Effector memory CD4-positive, alpha-beta T cell (primary cell): ENCODE data around the gene CCDC27.

Source experiments
- DNase-seq, 3 donors: peaks; one replicate each; pipeline ENCODE4 v3.0.0-alpha.2; 2020
- H3K27ac ChIP-seq: 2 replicates; pipeline ENCODE4 v1.7.0; 2013; ENCODE audit warnings: mild to moderate bottlenecking, low read length, moderate library complexity; ENCODE audit not compliant: insufficient read depth, poor library complexity, severe bottlenecking
- H3K27me3 ChIP-seq: replicated peaks from 2 replicates; pipeline ENCODE4 v1.7.0; 2013; ENCODE audit warnings: mild to moderate bottlenecking, low read length; ENCODE audit not compliant: insufficient read depth, control insufficient read depth, poor library complexity, severe bottlenecking
- H3K36me3 ChIP-seq: 2 replicates; pipeline ENCODE4 v1.7.0; 2013; ENCODE audit warnings: mild to moderate bottlenecking, low read length, moderate library complexity; ENCODE audit not compliant: control insufficient read depth, insufficient read depth
- H3K4me1 ChIP-seq: 2 replicates; pipeline ENCODE4 v1.7.0; 2013; ENCODE audit warnings: low read length, mild to moderate bottlenecking; ENCODE audit not compliant: control insufficient read depth, insufficient read depth, poor library complexity, severe bottlenecking
- H3K4me3 ChIP-seq: 2 replicates; pipeline ENCODE4 v1.7.0; 2013; ENCODE audit warnings: low read length, low read depth, mild to moderate bottlenecking; ENCODE audit not compliant: insufficient read depth, poor library complexity, severe bottlenecking
- H3K9me3 ChIP-seq: 2 replicates; pipeline ENCODE4 v1.7.0; 2013; ENCODE audit warnings: mild to moderate bottlenecking, low read length, moderate library complexity; ENCODE audit not compliant: control insufficient read depth

CCDC27 gene

GRCh38 chr1:3729594-3730542 is 22.4 kb upstream of the CCDC27 start:
- no peaks in the 10 kb centered on the region for H3K9me3 ChIP-seq
- H3K27ac ChIP-seq, result no peak overlapping the region
- H3K27me3 ChIP-seq, result no peaks in the 10 kb centered on the region
- no peaks in the 10 kb centered on the region for H3K4me1 ChIP-seq
- DNase-seq, result no peak
- no peaks in the 10 kb centered on the region for H3K36me3 ChIP-seq
- no peak overlapping the region for H3K4me3 ChIP-seq

- no peaks in the 10 kb centered on the region for H3K4me1 ChIP-seq
- H3K4me3 ChIP-seq, result no peak overlapping the region
- H3K27me3 ChIP-seq, result no peaks in the 10 kb centered on the region
- H3K9me3 ChIP-seq, result no peaks in the 10 kb centered on the region
- H3K27ac ChIP-seq, result no peak overlapping the region
- no peaks in the 10 kb centered on the region for H3K36me3 ChIP-seq
- DNase-seq, result no peak
These were observed 21.6 kb upstream of the CCDC27 start for GRCh38 chr1:3730543-3731247.

- no peak for DNase-seq
- peaks cover 9% of the 10 kb centered on the region for H3K36me3 ChIP-seq
- H3K4me1 ChIP-seq, result no peaks in the 10 kb centered on the region
- no peak overlapping the region for H3K4me3 ChIP-seq
- H3K27me3 ChIP-seq, result no peaks in the 10 kb centered on the region
- H3K27ac ChIP-seq, result no peak overlapping the region
- no peaks in the 10 kb centered on the region for H3K9me3 ChIP-seq
These were observed 20.4 kb upstream of the CCDC27 start for GRCh38 chr1:3731583-3732433.

GRCh38 chr1:3732434-3733093 is 19.7 kb upstream of the CCDC27 start:
- Histone ChIP-seq H3K36me3 (peaks cover 14% of the 10 kb centered on the region), H3K4me1 (no peaks in the 10 kb centered on the region), H3K27ac (no peak overlapping the region), H3K27me3 (no peaks in the 10 kb centered on the region), H3K4me3 (no peak overlapping the region), H3K9me3 (no peaks in the 10 kb centered on the region)
- no peak for DNase-seq

GRCh38 chr1:3733094-3733882 is 19.0 kb upstream of the CCDC27 start:
- no peaks in the 10 kb centered on the region for H3K9me3 ChIP-seq
- no peak for DNase-seq
- no peak overlapping the region for H3K4me3 ChIP-seq

GRCh38 chr1:3733883-3734589 is 18.2 kb upstream of the CCDC27 start:
- Histone ChIP-seq H3K4me1 (no peaks in the 10 kb centered on the region), H3K27ac (no peak overlapping the region), H3K9me3 (no peaks in the 10 kb centered on the region), H3K4me3 (no peak overlapping the region), H3K27me3 (no peaks in the 10 kb centered on the region), H3K36me3 (peaks cover 22% of the 10 kb centered on the region)
- DNase-seq, result no peak

More at GRCh38 chr1:3733094-3733882, 19.0 kb upstream of the CCDC27 start:
- Histone ChIP-seq H3K4me1 (no peaks in the 10 kb centered on the region), H3K27me3 (no peaks in the 10 kb centered on the region), H3K27ac (no peak overlapping the region), H3K36me3 (peaks cover 15% of the 10 kb centered on the region)

GRCh38 chr1:3734602-3735001 is 17.6 kb upstream of the CCDC27 start:
- Histone ChIP-seq H3K27ac (no peak overlapping the region), H3K4me1 (no peaks in the 10 kb centered on the region), H3K4me3 (no peak overlapping the region), H3K36me3 (peaks cover 26% of the 10 kb centered on the region), H3K27me3 (no peaks in the 10 kb centered on the region), H3K9me3 (no peaks in the 10 kb centered on the region)
- DNase-seq, result no peak

- DNase-seq, result no peak
- Histone ChIP-seq H3K27ac (no peak overlapping the region), H3K4me1 (no peaks in the 10 kb centered on the region), H3K36me3 (peaks cover 26% of the 10 kb centered on the region), H3K4me3 (no peak overlapping the region), H3K27me3 (no peaks in the 10 kb centered on the region), H3K9me3 (no peaks in the 10 kb centered on the region)
These were observed 17.1 kb upstream of the CCDC27 start for GRCh38 chr1:3735027-3735681.
